Thyroid gland (tissue), 4 donors: ENCODE results near the gene DNASE1L3. TPM values are rescaled to one million over a fixed set of nuclear protein-coding genes. Genes with fewer than 3 reads are reported as not detected.
A peak's percentile ranks its signal among the peaks of the same experiment; 100 is the strongest.

Experiments
- DNase-seq, 2 donors: peaks; one replicate each; pipeline ENCODE4 v3.0.0-alpha.2; 2019
- H3K27ac ChIP-seq, 3 donors: fragments of 200-600 bp; sonication (generic); 1 replicate in 2 of 3; 2 replicates in 1 of 3; pipeline ENCODE4 v1.5.1; 2016 to 2019; ENCODE audit warnings: mild to moderate bottlenecking in 1 of 3, moderate library complexity in 1 of 3
- H3K27me3 ChIP-seq: fragments of 200-600 bp; sonication (generic); one replicate; pipeline ENCODE4 v1.5.1; 2019
- H3K36me3 ChIP-seq, 2 donors: fragments of 200-600 bp; sonication (generic); one replicate each; pipeline ENCODE4 v1.5.1; 2016 to 2019
- H3K4me1 ChIP-seq, 2 donors: fragments of 200-600 bp; sonication (generic); one replicate each; pipeline ENCODE4 v1.5.1; 2017 to 2019
- H3K4me3 ChIP-seq, 3 donors: fragments of 200-600 bp; sonication (generic); replicated peaks in 1 of 3; 1 replicate in 2 of 3; 2 replicates in 1 of 3; pipeline ENCODE4 v1.5.1; 2016; ENCODE audit warnings: mild to moderate bottlenecking in 1 of 3
- H3K9me3 ChIP-seq: fragments of 200-600 bp; sonication (generic); one replicate; pipeline ENCODE4 v1.5.1; 2017
- CTCF ChIP-seq, 6 experiments: fragments of 200-600 bp in 3 of 6; fragments of 450-650 bp in 3 of 6; sonication (generic) in 3 of 6; IDR thresholded peaks; one replicate each; pipeline ENCODE4 v1.5.1; 2016 to 2019; ENCODE audit warnings: antibody characterized with exemption in 6 of 6, mild to moderate bottlenecking in 2 of 6, inconsistent platforms in 1 of 6, moderate library complexity in 1 of 6
- POLR2A ChIP-seq, 2 donors: fragments of 450-650 bp; IDR thresholded peaks; one replicate each; pipeline ENCODE4 v1.6.1; 2017; ENCODE audit warnings: antibody characterized with exemption in 2 of 2, mild to moderate bottlenecking in 2 of 2, moderate library complexity in 1 of 2
- WGBS, 2 donors: methylation state at CpG; one replicate each; pipeline ENCODE4 v1.1.5; 2017; 5-methylcytosine and 5-hydroxymethylcytosine counted together
- intact Hi-C: fragments of 100-400 bp; cut with DNase I; formaldehyde crosslinking; loops from one replicate; pipeline ENCODE4 v1.15.1; 2023
- total RNA-seq, 4 donors: library from RNA; depleted of rRNA; stranded (reverse); fragments of >200 nt; gene quantifications; one replicate each; pipeline ENCODE4 v1.2.3, GENCODE V29; 2016

The DNASE1L3 gene
- total RNA-seq, 4 donors from 2014 or later: 5.7 to 53.3 (median 14.1) TPM

GRCh38 chr3:58175437-58176184 is 35.2 kb downstream of the DNASE1L3 start:
- DNase-seq: peak; percentile 61 to 78
- no peaks in the 10 kb centered on the region for H3K27me3 ChIP-seq
- H3K4me3 ChIP-seq: no peak overlapping the region
- H3K27ac ChIP-seq: peak overlapping the region; percentile 71 to 85 (median 80)
- peaks cover 4 to 7% of the 10 kb centered on the region in 2 donors for H3K36me3 ChIP-seq
- no peaks in the 10 kb centered on the region for H3K9me3 ChIP-seq
- TF ChIP-seq CTCF (IDR thresholded peaks at IDR 0.05) (no peak), POLR2A (IDR thresholded peaks at IDR 0.05) (no peak)
- intact Hi-C loops: no loop called here
- WGBS, 2 donors: 20% methylated on average over 18 of the region's 18 CpGs
- H3K4me1 ChIP-seq: peaks cover 32 to 47% of the 10 kb centered on the region in 2 donors

GRCh38 chr3:58175187-58175436 is 35.7 kb downstream of the DNASE1L3 start:
- TF ChIP-seq POLR2A (IDR thresholded peaks at IDR 0.05): no peak
- TF ChIP-seq CTCF (IDR thresholded peaks at IDR 0.05): no peak
- Histone ChIP-seq H3K27ac (peak overlapping the region; percentile 71 to 85 (median 80)), H3K4me1 (peaks cover 32 to 47% of the 10 kb centered on the region in 2 donors), H3K9me3 (no peaks in the 10 kb centered on the region), H3K4me3 (no peak overlapping the region), H3K36me3 (peaks cover 9 to 12% of the 10 kb centered on the region in 2 donors), H3K27me3 (no peaks in the 10 kb centered on the region)
- no peak for DNase-seq
- WGBS, 2 donors: 36 to 37% methylated on average over 3 of the region's 3 CpGs
- intact Hi-C loops: no loop called here

- H3K4me1 ChIP-seq: peaks cover 32 to 47% of the 10 kb centered on the region in 2 donors
- intact Hi-C loops: loop anchor here (5.0 kb wide), 1 partner anchor 167 kb away; the partner anchor contains the start of gene FLNB
- TF ChIP-seq CTCF (IDR thresholded peaks at IDR 0.05) (peak in 4 of 6 experiments; percentile 32 to 54 (median 40)), POLR2A (IDR thresholded peaks at IDR 0.05) (peak in 1 of 2 donors; percentile 26)
- H3K36me3 ChIP-seq: peaks cover 19 to 22% of the 10 kb centered on the region in 2 donors
- 50 to 55% methylated on average over 7 to 11 of the region's 12 CpGs for WGBS, 2 donors
- no peaks in the 10 kb centered on the region for H3K27me3 ChIP-seq
- no peaks in the 10 kb centered on the region for H3K9me3 ChIP-seq
- peak; percentile 88 to 94 for DNase-seq
- no peak overlapping the region for H3K4me3 ChIP-seq
- H3K27ac ChIP-seq: peak overlapping the region; percentile 71 to 85 (median 80)
These were observed 36.9 kb downstream of the DNASE1L3 start for GRCh38 chr3:58173669-58174398.

GRCh38 chr3:58173029-58173668 is 37.6 kb downstream of the DNASE1L3 start:
- H3K36me3 ChIP-seq: peaks cover 26 to 27% of the 10 kb centered on the region in 2 donors
- no peaks in the 10 kb centered on the region for H3K9me3 ChIP-seq
- peaks cover 31 to 45% of the 10 kb centered on the region in 2 donors for H3K4me1 ChIP-seq
- H3K4me3 ChIP-seq: no peak overlapping the region
- TF ChIP-seq CTCF (IDR thresholded peaks at IDR 0.05): no peak
- no peak for TF ChIP-seq POLR2A (IDR thresholded peaks at IDR 0.05)
- WGBS, 2 donors: 85 to 86% methylated on average over 12 to 13 of the region's 14 CpGs
- DNase-seq: no peak
- H3K27ac ChIP-seq: peak overlapping the region in 2 of 3 donors; percentile 71 to 80
- no peaks in the 10 kb centered on the region for H3K27me3 ChIP-seq
- intact Hi-C loops: loop anchor here (5.0 kb wide), 1 partner anchor 166 kb away; the partner anchor contains the start of gene FLNB
